IMR-90 (cell line): ENCODE results near the gene MCM6. TPM values are rescaled to one million over a fixed set of nuclear protein-coding genes. Genes with fewer than 3 reads are reported as not detected.

Source experiments
- ATAC-seq: fragments of 200-7000 bp; cut with Tn5 transposase; 2 replicates; pipeline ENCODE4 v1.9.1; 2020; ENCODE audit warnings: low read depth, mild to moderate bottlenecking, moderate library complexity
- BruUV-seq: library from RNA; stranded (reverse); fragments of 400-500 nt; replicated peaks from 2 replicates; lab custom pipeline; 2021; lab: Mats Ljungman, UMichigan
- CTCF ChIA-PET: fragments of 300-600 bp; formaldehyde crosslinking; extraction: SDS; loops from one replicate; lab custom pipeline; 2021; ENCODE audit warnings: antibody characterized with exemption; lab: Yijun Ruan, JAX
- POLR2A ChIA-PET: fragments of 300-600 bp; sonication (Branson Sonifier 250); formaldehyde crosslinking; loops from one replicate; lab custom pipeline; 2022; ENCODE audit warnings: antibody characterized with exemption; ENCODE audit not compliant: unreplicated experiment; lab: Charles Lee
- DNase-seq: peaks from one replicate; pipeline ENCODE4 v3.0.0; 2013
- H2AFZ ChIP-seq: replicated peaks from 2 replicates; pipeline ENCODE3; 2013; ENCODE audit warnings: low read length, mild to moderate bottlenecking; ENCODE audit not compliant: poor library complexity
- H2AK5ac ChIP-seq: 2 replicates; pipeline ENCODE4 v1.6.1; 2013; ENCODE audit warnings: low read depth, low read length, inconsistent platforms
- H2AK9ac ChIP-seq: replicated peaks from 2 replicates; pipeline ENCODE3; 2013; ENCODE audit warnings: mild to moderate bottlenecking, low read depth, low read length, moderate library complexity; ENCODE audit not compliant: poor library complexity
- H2BK120ac ChIP-seq: 2 replicates; pipeline ENCODE4 v1.6.1; 2013; ENCODE audit warnings: low read depth, low read length, inconsistent platforms
- H2BK15ac ChIP-seq: 3 replicates; pipeline ENCODE4 v1.6.1; 2013; ENCODE audit warnings: low read depth, low read length, inconsistent platforms
- H2BK20ac ChIP-seq: 2 replicates; pipeline ENCODE4 v1.6.1; 2013; ENCODE audit warnings: low read depth, mild to moderate bottlenecking, inconsistent platforms, low read length, moderate library complexity
- H2BK5ac ChIP-seq: 2 replicates; pipeline ENCODE4 v1.6.1; 2013; ENCODE audit warnings: mild to moderate bottlenecking, low read depth, low read length, inconsistent platforms; ENCODE audit not compliant: poor library complexity, severe bottlenecking
- H3K14ac ChIP-seq: replicated peaks from 2 replicates; pipeline ENCODE4 v1.6.1; 2013; ENCODE audit warnings: low read depth, low read length, inconsistent platforms
- H3K18ac ChIP-seq: 2 replicates; pipeline ENCODE4 v1.6.1; 2013; ENCODE audit warnings: low read depth, low read length, control low read depth
- H3K23ac ChIP-seq: 2 replicates; pipeline ENCODE4 v1.6.1; 2013; ENCODE audit warnings: low read depth, low read length, inconsistent platforms
- H3K27ac ChIP-seq: 2 replicates; pipeline ENCODE4 v1.5.1; 2013; ENCODE audit warnings: mild to moderate bottlenecking, control low read depth, low read length; ENCODE audit not compliant: insufficient read depth
- H3K27me3 ChIP-seq: 2 replicates; pipeline ENCODE4 v1.6.1; 2013; ENCODE audit warnings: low read length; ENCODE audit not compliant: control insufficient read depth, insufficient read depth
- H3K36me3 ChIP-seq: 2 replicates; pipeline ENCODE4 v1.6.1; 2013; ENCODE audit warnings: low read length, mixed read lengths; ENCODE audit not compliant: control insufficient read depth, insufficient read depth
- H3K4ac ChIP-seq: 2 replicates; pipeline ENCODE4 v1.6.1; 2013; ENCODE audit warnings: low read depth, low read length, inconsistent platforms
- H3K4me1 ChIP-seq: 2 replicates; pipeline ENCODE4 v1.6.1; 2013; ENCODE audit warnings: low read length, mixed read lengths; ENCODE audit not compliant: control insufficient read depth, insufficient read depth
- H3K4me2 ChIP-seq: 2 replicates; pipeline ENCODE4 v1.6.1; 2013; ENCODE audit warnings: low read depth, mild to moderate bottlenecking, control low read depth, low read length, moderate library complexity
- H3K4me3 ChIP-seq: 2 replicates; pipeline ENCODE4 v1.5.1; 2013; ENCODE audit warnings: low read depth, mild to moderate bottlenecking, control low read depth, low read length, moderate library complexity; ENCODE audit not compliant: insufficient read depth
- H3K56ac ChIP-seq: 2 replicates; pipeline ENCODE4 v1.6.1; 2013; ENCODE audit warnings: low read length, inconsistent platforms; ENCODE audit not compliant: insufficient read depth; ENCODE audit errors: extremely low read depth
- H3K79me1 ChIP-seq, 2 experiments: 2 replicates each; pipeline ENCODE4 v1.6.1; 2013; ENCODE audit warnings: low read length in 2 of 2, inconsistent platforms in 1 of 2, low read depth in 1 of 2
- H3K9ac ChIP-seq: 2 replicates; pipeline ENCODE4 v1.6.1; 2013; ENCODE audit warnings: low read depth, low read length, control low read depth
- H3K9me1 ChIP-seq: 2 replicates; pipeline ENCODE4 v1.6.1; 2013; ENCODE audit warnings: low read length, inconsistent platforms; ENCODE audit not compliant: insufficient read depth
- H3K9me3 ChIP-seq: 2 replicates; pipeline ENCODE4 v1.6.1; 2013; ENCODE audit warnings: low read length; ENCODE audit not compliant: control insufficient read depth, insufficient read depth
- H4K20me1 ChIP-seq: 2 replicates; pipeline ENCODE4 v1.6.1; 2013; ENCODE audit warnings: low read length, inconsistent platforms; ENCODE audit not compliant: insufficient read depth
- H4K5ac ChIP-seq: 2 replicates; pipeline ENCODE4 v1.6.1; 2013; ENCODE audit warnings: mild to moderate bottlenecking, low read depth, low read length, control low read depth
- H4K8ac ChIP-seq, 2 experiments: 2 replicates each; pipeline ENCODE4 v1.6.1; 2013; ENCODE audit warnings: low read depth in 2 of 2, low read length in 2 of 2, control low read depth in 1 of 2, inconsistent platforms in 1 of 2
- H4K91ac ChIP-seq: 2 replicates; pipeline ENCODE4 v1.6.1; 2013; ENCODE audit warnings: low read depth, low read length, inconsistent platforms; ENCODE audit not compliant: insufficient read depth
- NFE2L2 ChIP-seq: fragments of 150-350 bp; IDR thresholded peaks from 2 replicates; pipeline ENCODE4 v1.6.1; 2016; ENCODE audit warnings: low read depth, mild to moderate bottlenecking, low read length
- POLR2A ChIP-seq: IDR thresholded peaks from 2 replicates; pipeline ENCODE4 v1.6.1; 2012; ENCODE audit warnings: mild to moderate bottlenecking, low read depth, low read length
- RCOR1 ChIP-seq: IDR thresholded peaks from 2 replicates; pipeline ENCODE4 v1.6.1; 2012; ENCODE audit warnings: mild to moderate bottlenecking, low read length, improper control_type of control experiment; ENCODE audit not compliant: insufficient replicate concordance
- WGBS, 2 experiments: methylation state at CpG; one replicate each; pipeline versions ENCODE4 v1.1.5 to v1.1.7; 2013; ENCODE audit warnings: missing lambda C conversion rate in 2 of 2; ENCODE audit not compliant: insufficient read length in 1 of 2; ENCODE audit errors: extremely low coverage in 2 of 2; 5-methylcytosine and 5-hydroxymethylcytosine counted together
- dilution Hi-C: fragments of 300-500 bp; cut with HindIII; formaldehyde crosslinking; loops from one replicate; pipeline ENCODE4 v1.14.3; 2018; ENCODE audit warnings: low sequenced_read_pairs; ENCODE audit not compliant: unreplicated experiment
- in situ Hi-C: fragments of 300-500 bp; cut with MboI; formaldehyde crosslinking; loops from 3 replicates; pipeline ENCODE4 v1.14.3; 2019; ENCODE audit warnings: low sequenced_read_pairs, inconsistent platforms, mixed read lengths
- intact Hi-C: fragments of 100-400 bp; cut with micrococcal nuclease; formaldehyde crosslinking; loops from 2 replicates; pipeline ENCODE4 v1.10.0; 2022
- polyA plus RNA-seq, 3 experiments: library from polyadenylated mRNA; depleted of rRNA; stranded (reverse); fragments of >200 nt; gene quantifications; 2 replicates each; pipeline ENCODE4 v1.2.3, GENCODE V29; 2012; ENCODE audit warnings: low replicate concordance in 1 of 3
- total RNA-seq: library from RNA; depleted of rRNA; stranded (reverse); fragments of >200 nt; gene quantifications from 2 replicates; pipeline ENCODE4 v1.2.3, GENCODE V29; 2012

Gene MCM6
- total and polyA plus RNA-seq, 2 of the 4 experiments (the other 2 are of a cell fraction), result 21.4 to 29.6 TPM

- Histone ChIP-seq H3K18ac (no peak overlapping the region), H3K27me3 (peaks cover 2% of the 10 kb centered on the region), H2AFZ (no peak overlapping the region), H2BK20ac (no peak overlapping the region), H3K56ac (no peak overlapping the region), H3K9me1 (no peaks in the 10 kb centered on the region), H2AK9ac (no peak overlapping the region), H3K23ac (no peak overlapping the region), H2BK5ac (no peak overlapping the region), H2BK120ac (no peak overlapping the region), H3K9me3 (peaks cover 3% of the 10 kb centered on the region; the same call in 1 of the 2 replicates), H3K27ac (no peak overlapping the region), H3K9ac (no peak overlapping the region), H4K8ac (no peak overlapping the region), H4K91ac (no peak overlapping the region), H2BK15ac (no peak overlapping the region), H3K36me3 (no peaks in the 10 kb centered on the region), H3K4me2 (no peak overlapping the region), H3K4ac (no peak overlapping the region), H3K14ac (no peak overlapping the region), H3K4me3 (no peak overlapping the region), H4K5ac (no peak overlapping the region), H2AK5ac (no peak overlapping the region), H3K79me1 (no peaks in the 10 kb centered on the region), H3K4me1 (no peaks in the 10 kb centered on the region), H4K20me1 (no peaks in the 10 kb centered on the region)
- ChIA-PET POLR2A (no interaction called here), CTCF (no interaction called here)
- no CpG with 5 or more reads among the region's 2 CpGs for WGBS, 2 experiments
- dilution Hi-C loops, result no loop called here
- in situ Hi-C loops, result no loop called here
- intact Hi-C loops, result no loop called here
- DNase-seq, result no peak
- TF ChIP-seq NFE2L2 (no peak), RCOR1 (no peak), POLR2A (no peak)
- no peak for ATAC-seq
- BruUV-seq, result no TSS peak
Observed at GRCh38 chr2:135803278-135803677, 73.0 kb downstream of the MCM6 start.
